ENCODE data around the gene CYLD. TPM values are rescaled to one million over a fixed set of nuclear protein-coding genes. Genes with fewer than 3 reads are reported as not detected.

Gene CYLD
- total and polyA plus RNA-seq, 10 of the 15 experiments (the other 5 are each of a cell fraction or from before 2014, with no cell fraction given): 19.2 to 106 (median 46.1) TPM

GRCh38 chr16:50806099-50807062 lies 64.5 kb downstream of the CYLD start (continued):
- 0 out of 2 replicates have a peak, but pooled peaks have one; percentile 16 for TF ChIP-seq BCLAF1 (IDR thresholded peaks at IDR 0.05)
- TF ChIP-seq NFIC (IDR thresholded peaks at IDR 0.05; ENCODE audit: low read depth, low read length): no peak
- TF ChIP-seq PAX8 (IDR thresholded peaks at IDR 0.05): no peak
- TF ChIP-seq CHD1 (IDR thresholded peaks at IDR 0.05; ENCODE audit: low read depth, low read length): no peak
- TF ChIP-seq HCFC1 (IDR thresholded peaks at IDR 0.05; ENCODE audit: low read length): no peak
- TF ChIP-seq EGR1 (IDR thresholded peaks at IDR 0.05; ENCODE audit: borderline replicate concordance in 1 of 2, low read depth in 2 of 2, low read length in 2 of 2): no peak
- no peak for TF ChIP-seq HDAC6 (IDR thresholded peaks at IDR 0.05; ENCODE audit: unreplicated experiment)
- no peak for TF ChIP-seq TBL1XR1 (IDR thresholded peaks at IDR 0.05; ENCODE audit: low read depth, low read length)
- peak; percentile 70; the same call in 1 of the 2 replicates for TF ChIP-seq NBN (IDR thresholded peaks at IDR 0.05)
- no peak for TF ChIP-seq SREBF2 (IDR thresholded peaks at IDR 0.05; ENCODE audit: low read length)
- TF ChIP-seq RBBP5 (conservative IDR thresholded peaks at IDR 0.05): no peak
- TF ChIP-seq TCF7 (IDR thresholded peaks at IDR 0.05; ENCODE audit: borderline replicate concordance): no peak
- no peak for TF ChIP-seq FOXK2 (IDR thresholded peaks at IDR 0.05)
- TF ChIP-seq GATAD2B (conservative IDR thresholded peaks at IDR 0.05; ENCODE audit: low read depth): no peak
- TF ChIP-seq ZZZ3 (IDR thresholded peaks at IDR 0.05; ENCODE audit: control insufficient read depth, insufficient read length, low read depth): no peak
- no peak for TF ChIP-seq ZNF274 (IDR thresholded peaks at IDR 0.05; ENCODE audit: insufficient read depth, insufficient read length)
- TF ChIP-seq NFYA (IDR thresholded peaks at IDR 0.05; ENCODE audit: borderline replicate concordance, low read depth, low read length): no peak
- TF ChIP-seq, protein P1, sequence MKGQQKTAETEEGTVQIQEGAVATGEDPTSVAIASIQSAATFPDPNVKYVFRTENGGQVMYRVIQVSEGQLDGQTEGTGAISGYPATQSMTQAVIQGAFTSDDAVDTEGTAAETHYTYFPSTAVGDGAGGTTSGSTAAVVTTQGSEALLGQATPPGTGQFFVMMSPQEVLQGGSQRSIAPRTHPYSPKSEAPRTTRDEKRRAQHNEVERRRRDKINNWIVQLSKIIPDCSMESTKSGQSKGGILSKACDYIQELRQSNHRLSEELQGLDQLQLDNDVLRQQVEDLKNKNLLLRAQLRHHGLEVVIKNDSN (IDR thresholded peaks at IDR 0.05; ENCODE audit: borderline replicate concordance, extremely low read length, insufficient read depth, low read depth, low read length): no peak
- peak; percentile 84 to 90 (median 89) for TF ChIP-seq CTCF (IDR thresholded peaks at IDR 0.05 in 2 of 3, conservative IDR thresholded peaks at IDR 0.05 in 1 of 3; ENCODE audit: control insufficient read depth in 2 of 3, extremely low read depth in 1 of 3, insufficient read depth in 1 of 3, low read depth in 3 of 3, low read length in 3 of 3)
- peak; percentile 60; the same call in 1 of the 2 replicates for TF ChIP-seq MLLT1 (IDR thresholded peaks at IDR 0.05)
- TF ChIP-seq BRCA1 (IDR thresholded peaks at IDR 0.05; ENCODE audit: low read depth, low read length): no peak
